Left lung (tissue), 10 donors: ENCODE results near the gene SFT2D1. TPM values are rescaled to one million over a fixed set of nuclear protein-coding genes. Genes with fewer than 3 reads are reported as not detected.
A peak's percentile ranks its signal among the peaks of the same experiment; 100 is the strongest.
"Not testable (repeated sequence)": the region's sequence is repeated elsewhere in the genome, so short reads cannot be mapped to it uniquely, and the experiment has no call there.

ENCODE experiments used
- ATAC-seq: fragments of 200-7000 bp; cut with Tn5 transposase; one replicate; pipeline ENCODE4 v1.9.1; 2020; ENCODE audit warnings: moderate library complexity
- DNase-seq, 4 donors: peaks; one replicate each; pipeline ENCODE4 v3.0.0-alpha.2; 2013 to 2020
- H3K27ac ChIP-seq, 2 donors: fragments of 200-600 bp; sonication (generic) in 1 of 2; one replicate each; pipeline versions ENCODE4 v1.5.0 to v1.8.0; 2020 to 2021
- H3K27me3 ChIP-seq, 2 donors: fragments of 200-600 bp; sonication (generic) in 1 of 2; one replicate each; pipeline versions ENCODE4 v1.5.0 to v1.8.0; 2020 to 2021
- H3K36me3 ChIP-seq, 2 donors: fragments of 200-600 bp; sonication (generic) in 1 of 2; one replicate each; pipeline versions ENCODE4 v1.5.0 to v1.8.0; 2020 to 2021
- H3K4me1 ChIP-seq, 2 donors: fragments of 200-600 bp; one replicate each; pipeline ENCODE4 v1.8.0; 2021
- H3K4me3 ChIP-seq, 2 donors: fragments of 200-600 bp; sonication (generic) in 1 of 2; one replicate each; pipeline versions ENCODE4 v1.5.0 to v1.8.0; 2020 to 2021; ENCODE audit warnings: mild to moderate bottlenecking in 1 of 2
- H3K9me3 ChIP-seq, 2 donors: fragments of 200-600 bp; sonication (generic) in 1 of 2; one replicate each; pipeline versions ENCODE4 v1.5.0 to v1.8.0; 2020 to 2021
- intact Hi-C, 2 donors: fragments of 100-400 bp; cut with DNase I; formaldehyde crosslinking; loops; one replicate each; pipeline versions ENCODE4 v1.11.2 to v1.14.2; 2022
- polyA plus RNA-seq, 6 donors: library from polyadenylated mRNA; unstranded; fragments of 120-200 nt; gene quantifications; one replicate each; pipeline ENCODE4 v1.2.1, GENCODE V29; 2013; ENCODE audit not compliant: insufficient read length in 6 of 6
- total RNA-seq, 2 donors: library from RNA; stranded (reverse); fragmentation: NEBNext Ultra II Directional; extraction: Animal tissue kit (Norgen Biotek cat#: 25700); gene quantifications; one replicate each; pipeline ENCODE4 v1.2.1, GENCODE V29; 2021
- TF ChIP-seq, protein P1 (sequence below), 2 donors: fragments of 200-600 bp; sonication (generic) in 1 of 2; IDR thresholded peaks; one replicate each; pipeline versions ENCODE4 v1.5.0 to v1.8.0; 2021; ENCODE audit warnings: antibody characterized with exemption in 2 of 2
- donor health status: DM: no; HTN: yes; CAD: no.
- donor health status: DM: no; HTN: no; CAD: no.

The SFT2D1 gene
- total and polyA plus RNA-seq, 8 donors: 49.5 to 63.8 (median 59.9) TPM

DNA sequence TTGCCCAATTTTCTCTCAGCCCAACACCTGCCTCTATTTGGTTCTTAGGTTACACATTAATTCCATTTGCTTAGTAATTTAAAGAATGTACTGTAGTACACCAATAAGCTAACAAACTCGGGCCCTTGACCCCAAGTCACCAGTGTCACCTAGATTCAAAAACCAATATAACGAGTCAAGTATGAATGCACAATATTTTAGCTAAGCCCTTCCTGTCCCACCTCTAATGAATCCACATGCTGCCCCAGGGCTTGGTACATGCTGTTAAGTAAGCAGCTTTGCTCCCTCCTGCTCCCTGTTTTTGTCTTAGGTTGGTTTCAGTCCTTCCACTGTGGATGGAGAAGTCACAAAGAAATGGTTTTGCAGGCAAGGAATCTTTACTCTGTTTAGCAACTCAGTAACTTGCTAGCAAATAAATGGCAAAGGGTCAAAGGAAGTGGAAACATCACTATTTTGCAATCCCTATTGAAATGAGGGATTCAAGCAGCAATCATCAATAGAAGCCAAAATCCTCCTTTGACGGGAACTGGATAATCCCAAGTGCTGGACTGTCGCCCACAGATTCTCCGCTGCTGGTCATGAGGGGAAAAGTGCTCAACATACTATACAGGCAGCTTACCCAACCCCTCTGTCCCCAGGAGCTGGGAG lies 45.4 kb upstream of the SFT2D1 start:
- DNase-seq (no peak), ATAC-seq (no peak)
- no peaks in the 10 kb centered on the region for H3K27me3 ChIP-seq
- TF ChIP-seq, protein P1, sequence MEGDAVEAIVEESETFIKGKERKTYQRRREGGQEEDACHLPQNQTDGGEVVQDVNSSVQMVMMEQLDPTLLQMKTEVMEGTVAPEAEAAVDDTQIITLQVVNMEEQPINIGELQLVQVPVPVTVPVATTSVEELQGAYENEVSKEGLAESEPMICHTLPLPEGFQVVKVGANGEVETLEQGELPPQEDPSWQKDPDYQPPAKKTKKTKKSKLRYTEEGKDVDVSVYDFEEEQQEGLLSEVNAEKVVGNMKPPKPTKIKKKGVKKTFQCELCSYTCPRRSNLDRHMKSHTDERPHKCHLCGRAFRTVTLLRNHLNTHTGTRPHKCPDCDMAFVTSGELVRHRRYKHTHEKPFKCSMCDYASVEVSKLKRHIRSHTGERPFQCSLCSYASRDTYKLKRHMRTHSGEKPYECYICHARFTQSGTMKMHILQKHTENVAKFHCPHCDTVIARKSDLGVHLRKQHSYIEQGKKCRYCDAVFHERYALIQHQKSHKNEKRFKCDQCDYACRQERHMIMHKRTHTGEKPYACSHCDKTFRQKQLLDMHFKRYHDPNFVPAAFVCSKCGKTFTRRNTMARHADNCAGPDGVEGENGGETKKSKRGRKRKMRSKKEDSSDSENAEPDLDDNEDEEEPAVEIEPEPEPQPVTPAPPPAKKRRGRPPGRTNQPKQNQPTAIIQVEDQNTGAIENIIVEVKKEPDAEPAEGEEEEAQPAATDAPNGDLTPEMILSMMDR (IDR thresholded peaks at IDR 0.05): no peak
- no peaks in the 10 kb centered on the region for H3K36me3 ChIP-seq
- H3K9me3 ChIP-seq: no peaks in the 10 kb centered on the region
- peaks cover 3 to 19% of the 10 kb centered on the region in 2 donors for H3K4me1 ChIP-seq
- H3K4me3 ChIP-seq: no peak overlapping the region
- intact Hi-C loops: no loop called here
- H3K27ac ChIP-seq: peak overlapping the region in 1 of 2 donors; percentile 20

GRCh38 chr6:166387098-166387497 lies 44.8 kb upstream of the SFT2D1 start:
- H3K4me3 ChIP-seq, H3K36me3 ChIP-seq, H3K9me3 ChIP-seq, H3K27me3 ChIP-seq, H3K27ac ChIP-seq, ATAC-seq, intact Hi-C loops, DNase-seq: not testable (repeated sequence)
- peaks cover 3 to 19% of the 10 kb centered on the region in 2 donors for H3K4me1 ChIP-seq

DNA sequence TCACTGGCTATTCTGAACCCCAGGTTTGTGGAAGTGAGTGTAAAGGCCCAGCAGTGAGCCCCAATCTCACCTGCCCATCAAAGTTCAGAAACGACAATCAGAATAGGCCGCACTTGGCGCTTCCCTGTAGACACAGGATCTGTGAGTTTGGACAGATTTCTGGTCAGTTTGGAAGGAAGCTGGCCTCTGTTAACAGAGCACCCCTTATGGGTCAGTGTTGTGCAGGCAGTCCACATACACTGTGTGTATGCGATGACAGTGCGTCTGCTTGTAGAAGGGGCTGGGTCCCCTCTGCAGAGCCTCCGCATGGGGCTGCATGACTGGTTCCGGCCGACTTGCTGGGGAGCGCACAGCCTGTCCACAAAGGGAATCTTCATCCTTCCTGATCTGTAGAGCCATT lies 43.8 kb upstream of the SFT2D1 start:
- Histone ChIP-seq H3K27ac (no peak overlapping the region), H3K36me3 (no peaks in the 10 kb centered on the region), H3K4me1 (peaks cover 3 to 19% of the 10 kb centered on the region in 2 donors), H3K4me3 (no peak overlapping the region), H3K27me3 (no peaks in the 10 kb centered on the region), H3K9me3 (no peaks in the 10 kb centered on the region)
- TF ChIP-seq, protein P1 (IDR thresholded peaks at IDR 0.05): no peak
- DNase-seq (no peak), ATAC-seq (no peak)
- intact Hi-C loops: no loop called here

- intact Hi-C loops, H3K9me3 ChIP-seq, ATAC-seq, H3K36me3 ChIP-seq, H3K27me3 ChIP-seq: not testable (repeated sequence)
- Histone ChIP-seq H3K4me3 (peak overlapping the region; percentile 92), H3K4me1 (peaks cover 7 to 19% of the 10 kb centered on the region in 2 donors), H3K27ac (peak overlapping the region; percentile 89 to 91)
- TF ChIP-seq, protein P1 (IDR thresholded peaks at IDR 0.05): peak in 1 of 2 donors; percentile 20
- peak in 1 of 4 donors; percentile 82 for DNase-seq
Measured at GRCh38 chr6:166383802-166384363, 41.5 kb upstream of the SFT2D1 start.

DNA sequence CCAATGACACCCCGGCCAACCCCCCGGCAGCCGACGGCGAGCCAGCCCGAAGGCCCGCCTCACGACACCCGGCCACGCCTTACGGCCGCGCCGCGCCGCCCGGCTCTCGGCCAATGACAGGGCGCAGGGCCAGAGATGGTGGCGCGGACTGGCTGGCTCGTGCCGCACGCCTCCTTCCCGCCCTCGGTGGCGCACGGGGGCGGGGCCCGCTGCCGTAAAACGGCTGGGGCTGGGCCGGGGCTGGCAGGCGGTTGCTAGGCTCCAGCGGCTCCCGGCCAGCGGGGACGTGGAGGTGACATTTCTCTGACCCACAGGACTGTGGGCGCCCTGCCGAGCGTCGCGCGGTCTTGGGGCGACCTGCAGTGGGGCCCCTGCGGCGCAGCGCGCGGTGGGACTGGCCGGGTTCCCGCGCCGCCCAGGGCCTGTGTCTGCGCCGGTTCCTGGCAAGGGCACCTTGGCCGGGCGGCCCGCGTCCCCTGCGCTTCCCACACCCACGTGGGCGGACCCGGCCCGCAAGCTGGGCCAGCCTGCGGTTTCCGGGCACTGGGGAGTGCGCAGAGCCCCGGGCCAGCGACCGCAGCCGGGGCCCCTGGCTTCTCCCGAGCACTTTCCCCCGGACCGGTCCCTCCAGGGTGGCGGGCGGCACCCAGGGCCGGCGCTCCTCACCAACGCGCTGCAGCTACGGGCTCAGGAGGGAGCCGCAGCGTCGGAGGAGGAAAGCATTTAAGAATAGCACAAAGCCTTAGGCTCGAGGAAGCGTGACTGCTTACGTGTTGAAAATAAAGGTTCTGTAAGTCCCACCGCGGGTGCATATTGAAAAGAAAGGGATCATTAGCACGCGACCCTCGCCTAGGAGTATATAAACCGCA lies 40.8 kb upstream of the SFT2D1 start, which contains the start of gene MPC1:
MPC1 (minus strand) TSS at position 8 of the 869 bp plus-strand sequence. CDS start 64 bp downstream, outside the sequence.
- peak; percentile 95 to 99 (median 97) for DNase-seq
- intact Hi-C loops: no loop called here
- Histone ChIP-seq H3K4me3 (peak within 1 kb of the TSS; percentile 92), H3K27ac (peak within 1 kb of the TSS; percentile 89 to 91), H3K4me1 (peaks cover 7 to 16% of the 10 kb centered on the region in 2 donors), H3K36me3 (no peaks in the 10 kb centered on the region), H3K9me3 (no peaks in the 10 kb centered on the region), H3K27me3 (no peaks in the 10 kb centered on the region)
- ATAC-seq: peak; percentile 94
- TF ChIP-seq, protein P1 (IDR thresholded peaks at IDR 0.05): no peak
